Measurements from ENCODE around the gene RNF151. TPM values are rescaled to one million over a fixed set of nuclear protein-coding genes. Genes with fewer than 3 reads are reported as not detected.

The RNF151 gene
- total RNA-seq, 1 experiment from 2014 or later = not detected

DNA sequence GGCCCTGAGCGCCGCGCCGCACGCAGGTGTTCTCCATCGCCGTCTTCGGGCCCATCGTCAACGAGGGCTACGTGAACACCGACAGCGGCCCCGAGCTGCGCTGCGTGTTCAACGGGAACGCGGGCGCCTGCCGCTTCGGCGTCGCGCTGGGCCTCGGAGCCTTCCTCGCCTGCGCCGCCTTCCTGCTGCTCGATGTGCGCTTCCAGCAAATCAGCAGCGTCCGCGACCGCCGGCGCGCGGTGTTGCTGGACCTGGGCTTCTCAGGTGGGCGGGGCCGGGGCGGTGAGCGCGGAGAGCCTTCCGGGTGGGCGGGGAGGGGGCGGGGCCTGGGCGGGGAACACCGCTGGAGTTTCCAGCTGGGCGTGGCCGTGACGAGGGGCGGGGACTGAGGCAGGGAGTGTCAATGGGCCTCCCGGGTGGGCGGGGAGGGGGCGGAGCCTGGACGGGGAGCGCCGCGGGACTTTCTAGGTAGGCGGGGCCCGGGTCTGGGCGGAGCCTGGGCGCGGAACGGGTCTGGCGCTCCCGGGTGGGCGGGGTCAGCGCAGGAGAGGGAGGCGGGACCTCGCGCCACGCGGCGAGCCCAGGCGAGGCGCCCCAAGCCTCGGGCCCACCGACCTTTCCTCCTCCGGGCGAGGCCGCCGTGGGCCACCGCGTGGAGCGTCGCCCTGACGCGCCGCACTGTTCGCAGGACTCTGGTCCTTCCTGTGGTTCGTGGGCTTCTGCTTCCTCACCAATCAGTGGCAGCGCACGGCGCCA, 25.5 kb downstream of the RNF151 start:
- peaks cover 7% of the 10 kb centered on the region for H3K9me3 ChIP-seq (replicated peaks)
- peaks cover 19% of the 10 kb centered on the region for H3K36me3 ChIP-seq
- peaks cover 12% of the 10 kb centered on the region for H3K27me3 ChIP-seq (replicated peaks)
- peak in 1 of 2 experiments; percentile 93 for DNase-seq (ENCODE audit: low read depth in 1 of 2, low spot score in 2 of 2)
- H3K27ac ChIP-seq = no peak overlapping the region
- peaks cover 28% of the 10 kb centered on the region for H3K4me1 ChIP-seq (replicated peaks)
- H3K4me3 ChIP-seq = no peak overlapping the region

DNA sequence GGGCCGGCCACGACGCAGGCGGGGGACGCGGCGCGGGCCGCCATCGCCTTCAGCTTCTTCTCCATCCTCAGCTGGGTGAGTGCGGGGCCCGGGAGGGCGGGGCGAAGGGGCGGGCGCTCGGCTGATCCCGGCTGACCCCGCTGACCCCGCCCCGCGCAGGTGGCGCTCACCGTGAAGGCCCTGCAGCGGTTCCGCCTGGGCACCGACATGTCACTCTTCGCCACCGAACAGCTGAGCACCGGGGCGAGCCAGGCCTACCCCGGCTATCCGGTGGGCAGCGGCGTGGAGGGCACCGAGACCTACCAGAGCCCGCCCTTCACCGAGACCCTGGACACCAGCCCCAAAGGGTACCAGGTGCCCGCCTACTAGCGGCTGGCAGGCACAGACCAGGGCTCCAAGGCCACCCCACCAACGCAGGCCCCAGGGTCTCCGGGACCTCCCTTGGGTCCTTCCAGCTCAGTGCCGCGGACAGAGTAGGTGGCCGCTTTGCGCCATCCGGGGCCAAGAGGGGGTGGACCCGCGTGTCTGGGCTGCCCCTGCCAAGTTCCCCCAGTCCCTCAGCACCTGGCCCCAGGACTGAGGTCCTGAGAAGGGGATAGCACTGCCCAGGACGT, 26.2 kb downstream of the RNF151 start:
- H3K4me1 ChIP-seq (replicated peaks) = peaks cover 34% of the 10 kb centered on the region
- no peak for DNase-seq (ENCODE audit: low read depth in 1 of 2, low spot score in 2 of 2)
- H3K4me3 ChIP-seq = no peak overlapping the region
- peaks cover 12% of the 10 kb centered on the region for H3K27me3 ChIP-seq (replicated peaks)
- H3K9me3 ChIP-seq (replicated peaks) = peaks cover 7% of the 10 kb centered on the region
- no peak overlapping the region for H3K27ac ChIP-seq
- H3K36me3 ChIP-seq = peaks cover 21% of the 10 kb centered on the region

DNA sequence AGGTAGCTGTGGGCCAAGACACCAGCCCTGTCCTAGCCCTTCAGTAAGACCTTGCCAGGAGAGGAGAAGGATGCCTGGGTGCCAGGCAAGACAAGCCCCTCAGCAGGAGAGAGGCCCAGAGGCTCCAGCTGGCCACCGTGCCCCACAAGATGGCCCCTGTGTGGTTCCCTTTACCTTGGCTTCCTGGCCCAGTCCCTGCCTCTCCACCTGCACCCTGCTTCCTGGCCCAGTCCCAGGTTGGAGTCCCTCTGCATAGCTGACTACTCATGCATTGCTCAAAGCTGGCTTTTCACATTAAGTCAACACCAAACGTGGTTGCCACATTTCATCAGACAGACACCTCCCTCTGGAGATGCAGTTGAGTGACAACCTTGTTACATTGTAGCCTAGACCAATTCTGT, 27.1 kb downstream of the RNF151 start:
- H3K4me3 ChIP-seq = no peak overlapping the region
- peaks cover 12% of the 10 kb centered on the region for H3K27me3 ChIP-seq (replicated peaks)
- peaks cover 30% of the 10 kb centered on the region for H3K36me3 ChIP-seq
- H3K9me3 ChIP-seq (replicated peaks) = peaks cover 7% of the 10 kb centered on the region
- H3K27ac ChIP-seq = no peak overlapping the region
- no peak for DNase-seq (ENCODE audit: low read depth in 1 of 2, low spot score in 2 of 2)
- H3K4me1 ChIP-seq (replicated peaks) = peaks cover 43% of the 10 kb centered on the region

DNA sequence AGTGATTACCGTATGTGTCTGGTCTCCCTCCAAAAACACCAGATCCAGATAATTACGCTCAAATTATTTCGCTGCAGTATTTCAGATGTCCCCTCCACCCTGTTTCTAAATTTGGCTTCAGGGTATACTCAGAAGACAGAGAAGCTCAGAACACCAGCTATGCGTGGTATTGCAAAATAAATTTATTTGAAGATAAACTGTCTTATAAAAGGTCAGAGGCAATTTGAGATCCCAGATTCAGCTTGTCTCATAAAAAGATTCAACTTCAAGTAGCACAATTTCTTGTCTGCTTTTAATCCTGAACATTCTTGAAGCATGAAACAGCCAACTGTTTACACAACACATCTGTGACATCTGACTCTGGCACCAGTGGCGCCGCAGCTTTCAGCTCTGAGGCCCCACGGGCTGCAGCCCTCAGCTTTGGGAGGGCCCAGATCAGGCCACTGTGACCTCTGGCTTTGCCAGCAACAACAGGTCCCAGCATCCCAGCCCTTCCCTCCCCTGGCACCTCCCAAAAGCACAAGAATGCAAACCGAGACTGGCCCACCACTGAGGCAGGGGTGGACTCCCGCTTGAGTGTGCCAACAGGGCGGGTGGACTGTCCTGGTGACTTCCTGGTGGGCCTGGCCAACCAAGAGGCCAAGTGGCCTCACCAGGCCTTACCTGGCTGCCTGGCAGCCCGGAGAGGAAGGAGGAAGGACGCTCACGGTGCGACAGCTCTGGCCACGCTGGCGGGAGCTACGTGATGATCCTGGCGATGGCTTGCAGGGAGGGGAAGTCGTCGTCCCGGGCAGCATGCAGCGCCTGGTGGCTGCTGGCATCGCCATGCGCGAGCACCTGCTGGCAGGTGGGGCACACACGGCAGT, 31.1 kb downstream of the RNF151 start:
- Histone ChIP-seq H3K27ac (peak overlapping the region; percentile 48), H3K27me3 (replicated peaks) (no peaks in the 10 kb centered on the region), H3K36me3 (peaks cover 70% of the 10 kb centered on the region), H3K4me1 (replicated peaks) (peaks cover 24% of the 10 kb centered on the region), H3K9me3 (replicated peaks) (no peaks in the 10 kb centered on the region), H3K4me3 (no peak overlapping the region)
- peak in 1 of 2 experiments; percentile 47 for DNase-seq (ENCODE audit: low read depth in 1 of 2, low spot score in 2 of 2)

DNA sequence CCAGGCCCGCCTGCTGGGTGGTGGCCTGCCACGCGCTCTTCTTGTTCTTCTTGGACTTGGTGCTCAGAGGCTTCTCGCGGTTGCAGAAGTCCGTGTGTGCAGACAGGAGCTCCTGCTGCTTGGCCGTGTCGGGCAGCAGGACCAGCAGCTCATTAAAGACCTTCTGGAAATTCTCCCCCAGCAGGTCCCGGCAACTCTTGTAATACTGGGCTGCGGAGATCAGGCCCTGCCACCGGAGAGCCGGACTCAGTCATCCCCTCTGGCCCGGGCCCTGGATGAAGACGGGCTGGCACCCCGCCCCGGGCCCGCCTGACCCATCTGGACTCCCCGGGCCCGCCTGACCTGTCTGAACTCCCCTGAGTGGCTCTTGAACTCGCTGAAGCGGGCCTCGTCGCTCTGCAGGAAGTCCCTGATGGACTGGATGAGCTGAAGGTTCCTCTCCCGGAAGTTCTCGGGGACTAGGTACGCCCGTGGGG, 31.7 kb downstream of the RNF151 start:
- H3K27me3 ChIP-seq (replicated peaks) = no peaks in the 10 kb centered on the region
- H3K9me3 ChIP-seq (replicated peaks) = no peaks in the 10 kb centered on the region
- H3K27ac ChIP-seq = no peak overlapping the region
- no peak overlapping the region for H3K4me3 ChIP-seq
- peaks cover 24% of the 10 kb centered on the region for H3K4me1 ChIP-seq (replicated peaks)
- no peak for DNase-seq (ENCODE audit: low read depth in 1 of 2, low spot score in 2 of 2)
- H3K36me3 ChIP-seq = peaks cover 77% of the 10 kb centered on the region

DNA sequence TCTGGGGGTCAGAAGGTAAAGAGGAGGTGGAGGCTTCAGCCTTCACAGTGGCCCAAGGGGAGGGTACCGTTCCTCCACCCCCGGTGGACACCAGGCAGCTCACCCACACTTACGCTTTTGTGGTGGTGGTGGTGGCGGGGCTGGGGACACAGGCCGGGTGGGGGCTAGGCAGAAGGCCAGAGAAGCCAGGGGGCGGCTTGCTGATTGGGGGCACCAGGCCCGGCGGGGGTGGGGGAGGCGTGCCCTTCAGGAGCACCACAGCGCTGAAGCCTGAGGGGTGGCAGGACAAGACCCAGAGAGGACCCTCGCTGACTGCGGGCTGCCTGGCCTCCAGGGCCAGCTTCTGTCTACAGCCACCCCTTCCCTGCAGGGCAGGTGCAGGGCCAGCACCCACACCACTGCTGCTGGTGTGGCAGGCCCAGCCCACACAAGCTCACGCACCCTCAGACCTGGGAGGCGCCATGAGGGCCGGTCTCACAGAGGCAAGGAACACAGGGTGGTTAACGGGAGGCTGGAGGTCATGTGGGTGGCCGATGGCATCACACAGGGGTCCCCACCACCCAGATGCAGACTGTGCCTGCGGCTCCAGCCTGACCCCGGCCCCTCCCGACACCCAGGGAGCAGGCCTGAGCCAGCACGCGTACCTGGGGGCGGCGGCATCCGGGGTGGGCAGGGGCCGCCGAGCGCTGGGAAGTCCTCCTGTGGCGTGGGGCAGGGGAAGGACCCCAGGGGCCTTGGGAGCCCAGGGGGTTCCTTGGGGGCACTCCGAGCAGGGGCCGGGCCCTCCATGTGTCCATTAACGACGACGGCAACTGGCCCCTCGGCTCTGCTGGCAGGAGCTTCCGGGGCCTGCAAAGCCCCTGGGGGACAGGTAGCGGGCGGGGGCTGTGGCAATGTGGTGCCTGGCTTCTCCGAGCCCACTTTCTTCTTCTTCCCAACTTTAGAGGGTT, 32.5 kb downstream of the RNF151 start:
- DNase-seq (ENCODE audit: low read depth in 1 of 2, low spot score in 2 of 2) = no peak
- H3K4me3 ChIP-seq = no peak overlapping the region
- no peak overlapping the region for H3K27ac ChIP-seq
- H3K4me1 ChIP-seq (replicated peaks) = peaks cover 27% of the 10 kb centered on the region
- peaks cover 81% of the 10 kb centered on the region for H3K36me3 ChIP-seq
- H3K9me3 ChIP-seq (replicated peaks) = no peaks in the 10 kb centered on the region
- no peaks in the 10 kb centered on the region for H3K27me3 ChIP-seq (replicated peaks)

DNA sequence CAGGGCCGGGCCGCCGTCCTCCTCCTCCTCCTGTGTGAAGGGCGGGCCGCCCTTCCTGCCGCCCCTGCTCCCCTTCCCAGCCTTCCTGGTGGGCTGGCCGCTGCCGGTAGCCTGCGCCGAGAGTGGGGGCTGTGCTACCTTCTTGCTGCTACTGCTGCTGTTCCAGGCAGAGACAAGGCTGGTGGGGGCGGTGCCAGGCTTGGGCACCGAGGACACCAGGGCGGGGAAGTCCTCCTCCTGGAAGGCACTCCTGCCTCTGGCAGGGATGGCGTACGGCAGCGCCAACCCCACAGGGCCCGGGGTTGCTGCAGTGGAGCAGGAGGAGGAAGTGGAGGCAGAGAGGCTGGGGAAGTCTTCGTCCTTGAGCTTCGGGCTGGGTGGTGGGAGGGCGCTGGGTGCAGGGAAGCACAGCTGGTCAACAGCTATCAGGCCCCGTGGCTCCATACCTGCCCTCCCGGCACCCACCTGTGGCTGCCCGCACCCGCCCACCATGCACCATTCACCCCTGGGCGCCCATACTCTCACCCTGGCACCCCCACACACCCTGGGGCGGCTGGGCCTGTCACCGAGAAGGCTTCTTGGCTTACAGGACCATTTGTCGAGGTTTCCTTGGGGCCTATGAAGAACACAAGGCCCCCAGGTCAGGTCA, 33.3 kb downstream of the RNF151 start:
- Histone ChIP-seq H3K27me3 (replicated peaks) (no peaks in the 10 kb centered on the region), H3K36me3 (peaks cover 85% of the 10 kb centered on the region), H3K27ac (no peak overlapping the region), H3K4me1 (replicated peaks) (peaks cover 30% of the 10 kb centered on the region), H3K9me3 (replicated peaks) (no peaks in the 10 kb centered on the region), H3K4me3 (no peak overlapping the region)
- no peak for DNase-seq (ENCODE audit: low read depth in 1 of 2, low spot score in 2 of 2)

DNA sequence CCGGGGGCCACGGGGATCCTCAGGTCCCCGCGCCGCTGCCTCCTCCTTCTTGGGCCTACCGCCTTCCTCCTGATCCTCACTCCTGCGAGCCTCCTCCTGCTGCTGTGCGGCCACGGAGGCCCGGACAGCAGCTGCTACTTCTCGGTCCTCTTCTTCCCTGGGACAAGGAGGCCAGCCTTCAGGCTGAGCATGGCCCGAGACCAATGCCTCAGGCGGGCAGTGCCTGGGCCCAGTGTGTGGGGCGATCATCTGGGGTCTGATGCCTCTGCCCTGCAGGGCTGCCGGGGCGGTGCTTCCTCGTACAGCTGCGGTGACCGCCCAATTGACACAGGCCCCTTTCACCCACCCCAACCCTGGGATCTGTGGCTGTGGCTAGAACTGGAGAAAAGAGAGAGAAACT, 34.4 kb downstream of the RNF151 start:
- Histone ChIP-seq H3K27me3 (replicated peaks) (no peaks in the 10 kb centered on the region), H3K4me3 (no peak overlapping the region), H3K4me1 (replicated peaks) (peaks cover 30% of the 10 kb centered on the region), H3K27ac (no peak overlapping the region), H3K9me3 (replicated peaks) (no peaks in the 10 kb centered on the region), H3K36me3 (peaks cover 90% of the 10 kb centered on the region)
- DNase-seq (ENCODE audit: low read depth in 1 of 2, low spot score in 2 of 2) = no peak

DNA sequence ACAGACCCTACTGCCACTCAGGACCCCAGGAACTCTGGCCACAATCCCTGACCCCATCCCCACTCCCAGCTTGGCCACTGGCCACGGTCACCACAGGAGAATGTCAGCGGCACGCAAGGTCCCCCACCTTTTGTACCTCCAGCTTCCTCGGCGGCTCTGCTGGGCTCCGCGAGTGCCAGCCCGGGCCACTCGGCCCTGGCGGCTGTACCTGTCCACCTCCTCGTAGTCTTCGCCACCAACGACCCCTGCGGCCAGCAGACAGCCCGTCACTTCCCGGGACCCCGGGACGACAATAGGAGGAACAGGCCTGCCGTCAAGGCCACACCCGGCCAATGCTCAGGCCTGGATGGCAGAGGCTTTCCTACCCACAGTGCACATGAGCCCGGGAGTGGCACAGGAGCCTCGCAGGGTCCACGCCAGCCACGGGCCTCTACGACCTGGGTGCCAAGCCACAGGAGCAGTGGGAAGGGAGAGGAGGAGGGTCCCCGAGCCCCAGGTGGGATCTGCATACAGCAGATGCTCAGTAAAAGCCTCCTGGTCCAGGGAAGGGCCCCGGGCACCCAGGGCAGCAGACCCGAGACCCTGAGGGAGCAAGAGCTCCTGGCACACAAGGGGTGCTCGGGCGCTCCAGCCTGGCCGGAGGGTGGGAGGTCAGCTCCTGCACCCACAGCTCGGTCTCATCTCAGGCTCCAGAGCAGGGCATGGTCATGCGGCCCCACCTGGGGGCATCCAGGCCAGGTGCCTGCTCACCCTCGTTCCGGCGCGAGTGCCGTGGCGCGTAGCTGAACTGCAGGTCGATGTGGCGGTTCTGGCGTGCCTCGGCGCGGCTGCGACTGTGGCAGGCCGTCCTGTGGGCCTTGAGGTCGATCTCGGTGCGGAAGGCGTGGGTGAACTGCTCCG, 35.0 kb downstream of the RNF151 start:
- no peak for DNase-seq (ENCODE audit: low read depth in 1 of 2, low spot score in 2 of 2)
- H3K27me3 ChIP-seq (replicated peaks) = no peaks in the 10 kb centered on the region
- H3K9me3 ChIP-seq (replicated peaks) = no peaks in the 10 kb centered on the region
- no peak overlapping the region for H3K4me3 ChIP-seq
- peaks cover 25% of the 10 kb centered on the region for H3K4me1 ChIP-seq (replicated peaks)
- no peak overlapping the region for H3K27ac ChIP-seq
- H3K36me3 ChIP-seq = peaks cover 88% of the 10 kb centered on the region

DNA sequence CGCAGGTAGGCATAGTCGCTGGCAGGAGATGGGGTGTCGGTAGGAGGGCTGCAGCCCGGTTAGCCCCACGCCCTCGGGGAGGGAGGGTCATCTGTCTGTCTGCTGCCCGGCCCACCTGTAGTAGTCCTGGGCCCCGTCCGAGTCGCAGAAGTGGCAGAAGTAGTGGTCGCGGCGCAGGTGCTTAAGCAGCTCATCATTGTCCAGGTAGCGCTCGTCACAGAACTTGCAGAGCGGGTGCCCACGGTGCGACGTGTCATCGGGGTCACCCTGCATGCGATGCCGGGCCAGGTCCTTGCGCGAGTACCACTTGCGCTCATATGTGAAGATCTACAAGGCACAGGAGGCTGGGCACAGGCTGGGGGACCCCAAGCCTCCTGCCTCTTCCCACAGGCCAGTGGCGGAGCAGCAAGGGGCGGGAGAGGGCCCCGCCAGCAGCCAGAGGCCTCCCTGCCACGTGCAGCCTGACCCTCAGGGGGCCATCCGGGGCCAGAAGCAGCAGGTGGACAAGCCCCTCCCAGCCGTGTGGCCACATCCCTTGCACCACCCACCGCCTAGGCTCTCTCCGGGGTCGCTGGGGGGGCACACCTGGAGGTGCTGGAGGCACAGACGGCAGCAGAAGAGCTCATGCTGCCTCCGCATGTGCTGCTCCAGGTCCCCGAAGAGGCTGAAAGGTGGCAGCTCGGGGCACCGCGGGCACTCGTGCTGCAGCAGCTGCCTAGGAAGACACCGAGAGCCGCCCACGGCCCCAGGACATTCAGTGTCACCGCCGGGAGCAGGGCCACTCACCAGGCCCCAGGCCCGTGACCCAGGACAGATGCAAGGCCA, 36.0 kb downstream of the RNF151 start:
- Histone ChIP-seq H3K4me1 (replicated peaks) (peaks cover 21% of the 10 kb centered on the region), H3K4me3 (no peak overlapping the region), H3K36me3 (peaks cover 88% of the 10 kb centered on the region), H3K27ac (no peak overlapping the region), H3K27me3 (replicated peaks) (no peaks in the 10 kb centered on the region), H3K9me3 (replicated peaks) (no peaks in the 10 kb centered on the region)
- DNase-seq (ENCODE audit: low read depth in 1 of 2, low spot score in 2 of 2) = no peak

DNA sequence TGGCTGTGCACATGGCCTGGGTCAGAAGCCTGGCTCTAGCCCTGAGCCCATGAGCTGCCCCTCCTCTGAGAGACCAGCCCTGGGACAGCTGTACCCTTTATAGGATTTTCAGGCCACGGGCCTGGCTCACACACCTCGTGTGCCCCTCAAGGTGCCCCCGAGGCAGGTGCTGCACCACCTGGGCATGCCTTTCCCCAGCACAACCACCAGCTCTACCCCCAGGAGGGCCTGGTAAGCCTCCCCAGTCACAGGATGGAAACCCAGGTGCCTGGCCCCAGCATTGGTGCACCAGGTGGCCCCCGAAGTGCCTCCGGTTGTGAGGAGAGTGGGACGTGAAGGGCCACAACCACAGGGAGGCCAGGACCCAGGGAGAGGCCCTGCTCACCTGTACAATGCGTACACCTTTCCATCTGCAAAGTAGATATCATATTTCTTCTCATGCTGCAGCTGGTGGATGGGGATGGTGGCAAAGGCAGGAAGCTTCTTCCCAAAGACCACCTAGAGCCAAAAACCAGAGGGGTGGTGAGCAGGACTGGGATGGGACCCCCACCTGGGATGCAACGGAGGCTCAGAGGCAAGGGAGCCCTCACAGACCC, 36.7 kb downstream of the RNF151 start:
- Histone ChIP-seq H3K36me3 (peaks cover 90% of the 10 kb centered on the region), H3K4me1 (replicated peaks) (peaks cover 22% of the 10 kb centered on the region), H3K4me3 (no peak overlapping the region), H3K27me3 (replicated peaks) (no peaks in the 10 kb centered on the region), H3K9me3 (replicated peaks) (no peaks in the 10 kb centered on the region), H3K27ac (no peak overlapping the region)
- DNase-seq (ENCODE audit: low read depth in 1 of 2, low spot score in 2 of 2) = no peak

Data from SJSA1 (cell line).